ENCODE measurements around the gene PUS1.

Gene PUS1

DNA sequence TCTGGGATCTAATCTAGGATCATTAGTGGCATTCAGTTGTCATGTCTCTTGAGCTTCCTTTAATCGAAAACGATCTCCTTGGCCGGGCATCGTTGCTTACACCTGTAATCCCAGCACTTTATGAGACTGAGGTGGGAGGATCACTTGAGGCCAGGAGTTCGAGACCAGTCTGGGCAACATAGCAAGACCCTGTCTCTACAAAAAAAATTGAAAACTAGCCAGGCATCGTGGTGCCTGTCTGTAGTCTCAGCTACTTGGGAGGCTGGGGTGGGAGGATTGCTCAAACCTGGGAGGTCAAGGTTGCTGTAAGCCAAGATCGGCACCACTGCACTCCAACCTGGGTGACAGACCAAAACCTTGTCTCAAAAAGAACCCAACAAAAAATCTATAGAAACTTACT is 9.0 kb downstream of the PUS1 start:
- H3K36me3 ChIP-seq (ENCODE audit: control insufficient read depth in 2 of 2, insufficient read depth in 1 of 2, low read length in 2 of 2) = peaks cover 44 to 75% of the 10 kb centered on the region in 2 experiments
- TF ChIP-seq ZNF394 (tag by site-specific recombination; IDR thresholded peaks at IDR 0.05; ENCODE audit: borderline replicate concordance) (no peak), ZNF175 (tag by site-specific recombination; IDR thresholded peaks at IDR 0.05) (no peak), ZNF292 (tag by site-specific recombination; IDR thresholded peaks at IDR 0.05; ENCODE audit: borderline replicate concordance, low read depth) (no peak), ZNF140 (tag by site-specific recombination; IDR thresholded peaks at IDR 0.05) (no peak), MZF1 (tag by site-specific recombination; IDR thresholded peaks at IDR 0.05; ENCODE audit: borderline replicate concordance) (no peak), ZNF530 (tag by site-specific recombination; IDR thresholded peaks at IDR 0.05; ENCODE audit: low read depth) (no peak), SP7 (tag by site-specific recombination; IDR thresholded peaks at IDR 0.05) (no peak), ZNF776 (tag by site-specific recombination; IDR thresholded peaks at IDR 0.05; ENCODE audit: borderline replicate concordance) (no peak), ZNF843 (tag by site-specific recombination; IDR thresholded peaks at IDR 0.05) (no peak), SCRT1 (tag by site-specific recombination; IDR thresholded peaks at IDR 0.05; ENCODE audit: borderline replicate concordance) (no peak), ZNF510 (tag by site-specific recombination; IDR thresholded peaks at IDR 0.05; ENCODE audit: insufficient replicate concordance) (no peak), ZNF654 (tag by site-specific recombination; IDR thresholded peaks at IDR 0.05; ENCODE audit: low read depth) (no peak), KLF8 (tag by site-specific recombination; IDR thresholded peaks at IDR 0.05) (no peak), TSHZ1 (tag by site-specific recombination; IDR thresholded peaks at IDR 0.05; ENCODE audit: borderline replicate concordance) (no peak), ZNF518A (tag by site-specific recombination; conservative IDR thresholded peaks at IDR 0.05; ENCODE audit: low read depth) (no peak), YY1 (tag by site-specific recombination; IDR thresholded peaks at IDR 0.05) (no peak), ZNF350 (tag by site-specific recombination; IDR thresholded peaks at IDR 0.05) (no peak), WT1 (tag by site-specific recombination; IDR thresholded peaks at IDR 0.05) (no peak), ZBTB7A (tag by site-specific recombination; IDR thresholded peaks at IDR 0.05; ENCODE audit: low read depth) (no peak)
- TF ChIP-seq, protein P1, sequence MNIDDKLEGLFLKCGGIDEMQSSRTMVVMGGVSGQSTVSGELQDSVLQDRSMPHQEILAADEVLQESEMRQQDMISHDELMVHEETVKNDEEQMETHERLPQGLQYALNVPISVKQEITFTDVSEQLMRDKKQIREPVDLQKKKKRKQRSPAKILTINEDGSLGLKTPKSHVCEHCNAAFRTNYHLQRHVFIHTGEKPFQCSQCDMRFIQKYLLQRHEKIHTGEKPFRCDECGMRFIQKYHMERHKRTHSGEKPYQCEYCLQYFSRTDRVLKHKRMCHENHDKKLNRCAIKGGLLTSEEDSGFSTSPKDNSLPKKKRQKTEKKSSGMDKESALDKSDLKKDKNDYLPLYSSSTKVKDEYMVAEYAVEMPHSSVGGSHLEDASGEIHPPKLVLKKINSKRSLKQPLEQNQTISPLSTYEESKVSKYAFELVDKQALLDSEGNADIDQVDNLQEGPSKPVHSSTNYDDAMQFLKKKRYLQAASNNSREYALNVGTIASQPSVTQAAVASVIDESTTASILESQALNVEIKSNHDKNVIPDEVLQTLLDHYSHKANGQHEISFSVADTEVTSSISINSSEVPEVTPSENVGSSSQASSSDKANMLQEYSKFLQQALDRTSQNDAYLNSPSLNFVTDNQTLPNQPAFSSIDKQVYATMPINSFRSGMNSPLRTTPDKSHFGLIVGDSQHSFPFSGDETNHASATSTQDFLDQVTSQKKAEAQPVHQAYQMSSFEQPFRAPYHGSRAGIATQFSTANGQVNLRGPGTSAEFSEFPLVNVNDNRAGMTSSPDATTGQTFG (tag by site-specific recombination; IDR thresholded peaks at IDR 0.05; ENCODE audit: borderline replicate concordance) = no peak
- no peaks in the 10 kb centered on the region for H3K4me1 ChIP-seq (ENCODE audit: control insufficient read depth, insufficient read depth, low read length)
- no peak overlapping the region for H3K27ac ChIP-seq (ENCODE audit: extremely low read depth, low read depth, low read length)
- ChIA-PET POLR2A (interaction anchor here (0.6 kb wide), 1 partner anchor 36 kb away, joined by 6 read pairs; no protein-coding TSS in a partner anchor), CTCF (interaction anchor here (0.6 kb wide), 1 partner anchor 8 kb away, joined by 3 read pairs; no protein-coding TSS in a partner anchor)
- H3K9me3 ChIP-seq (ENCODE audit: control insufficient read depth, insufficient read depth, low read depth, low read length) = no peaks in the 10 kb centered on the region
- H3K4me3 ChIP-seq (ENCODE audit: low read depth, low read length) = no peak overlapping the region

Data from HEK293 (cell line).